Measurements from ENCODE around the gene MBD2. TPM values are rescaled to one million over a fixed set of nuclear protein-coding genes. Genes with fewer than 3 reads are reported as not detected.

Gene MBD2
- polyA plus RNA-seq, 1 donor (not counting 4 experiments of a cell fraction or from before 2014, with no cell fraction given) = 212 TPM

DNA sequence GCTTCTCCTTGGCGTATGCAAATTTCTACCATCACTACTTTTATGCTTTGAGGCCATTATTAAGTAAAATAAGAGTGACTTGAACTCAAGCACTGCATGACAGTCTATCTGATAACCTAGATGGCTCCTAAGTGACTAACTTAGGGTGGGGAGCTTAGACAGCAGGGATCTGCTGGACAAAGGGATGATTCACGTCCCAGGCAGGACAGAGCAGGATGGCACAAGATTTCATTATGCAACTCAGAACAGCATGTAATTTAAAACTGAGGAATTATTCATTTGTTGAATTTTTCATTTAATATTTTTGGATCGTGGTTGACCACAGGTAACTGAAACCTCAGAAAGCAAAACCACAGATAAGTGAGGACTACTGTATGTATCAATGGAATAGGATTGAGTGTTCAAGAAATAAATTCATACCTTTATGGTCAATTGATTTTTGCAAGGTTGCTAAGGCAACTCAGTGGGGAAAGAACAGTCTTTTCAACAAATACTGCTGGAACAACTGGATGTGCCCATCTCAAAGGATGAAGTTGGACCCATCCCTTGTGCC, 115.3 kb downstream of the MBD2 start:
- dilution Hi-C loops (cut with MboI; ENCODE audit: extremely low pct_ligation_motif_present, low sequenced_read_pairs) = no loop called here
- H2AFZ ChIP-seq (ENCODE audit: control insufficient read depth, low read length) = no peak overlapping the region
- peak; percentile 86 for DNase-seq (ENCODE audit: low read depth, low spot score)
- H3K9ac ChIP-seq (ENCODE audit: control insufficient read depth, extremely low read depth, insufficient read depth, low read length) = no peak overlapping the region
- H3K4me1 ChIP-seq (ENCODE audit: control insufficient read depth, extremely low read depth, insufficient read depth, low read length) = peaks cover 35% of the 10 kb centered on the region
- peak; percentile 90 for FAIRE-seq
- H4K20me1 ChIP-seq (ENCODE audit: control insufficient read depth, extremely low read depth, insufficient read depth, low read length) = no peaks in the 10 kb centered on the region
- no peaks in the 10 kb centered on the region for H3K79me2 ChIP-seq (ENCODE audit: control insufficient read depth, insufficient read depth, low read length)
- H3K4me3 ChIP-seq (ENCODE audit: control insufficient read depth in 2 of 3, extremely low read depth in 1 of 3, insufficient read depth in 2 of 3, low read depth in 1 of 3, low read length in 3 of 3) = peak overlapping the region in 1 of 3 experiments; percentile 18
- H3K36me3 ChIP-seq (ENCODE audit: control insufficient read depth in 2 of 2, extremely low read depth in 1 of 2, insufficient read depth in 2 of 2, low read length in 2 of 2) = no peaks in the 10 kb centered on the region
- H3K27me3 ChIP-seq (ENCODE audit: control insufficient read depth, extremely low read depth, insufficient read depth, low read length) = no peaks in the 10 kb centered on the region
- no peak for TF ChIP-seq EZH2 (IDR thresholded peaks at IDR 0.05; ENCODE audit: low read length)
- TF ChIP-seq, protein P1, sequence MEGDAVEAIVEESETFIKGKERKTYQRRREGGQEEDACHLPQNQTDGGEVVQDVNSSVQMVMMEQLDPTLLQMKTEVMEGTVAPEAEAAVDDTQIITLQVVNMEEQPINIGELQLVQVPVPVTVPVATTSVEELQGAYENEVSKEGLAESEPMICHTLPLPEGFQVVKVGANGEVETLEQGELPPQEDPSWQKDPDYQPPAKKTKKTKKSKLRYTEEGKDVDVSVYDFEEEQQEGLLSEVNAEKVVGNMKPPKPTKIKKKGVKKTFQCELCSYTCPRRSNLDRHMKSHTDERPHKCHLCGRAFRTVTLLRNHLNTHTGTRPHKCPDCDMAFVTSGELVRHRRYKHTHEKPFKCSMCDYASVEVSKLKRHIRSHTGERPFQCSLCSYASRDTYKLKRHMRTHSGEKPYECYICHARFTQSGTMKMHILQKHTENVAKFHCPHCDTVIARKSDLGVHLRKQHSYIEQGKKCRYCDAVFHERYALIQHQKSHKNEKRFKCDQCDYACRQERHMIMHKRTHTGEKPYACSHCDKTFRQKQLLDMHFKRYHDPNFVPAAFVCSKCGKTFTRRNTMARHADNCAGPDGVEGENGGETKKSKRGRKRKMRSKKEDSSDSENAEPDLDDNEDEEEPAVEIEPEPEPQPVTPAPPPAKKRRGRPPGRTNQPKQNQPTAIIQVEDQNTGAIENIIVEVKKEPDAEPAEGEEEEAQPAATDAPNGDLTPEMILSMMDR (optimal IDR thresholded peaks at IDR 0.05 in 1 of 3, IDR thresholded peaks at IDR 0.05 in 1 of 3, conservative IDR thresholded peaks at IDR 0.05 in 1 of 3; ENCODE audit: extremely low read depth in 1 of 3, insufficient read depth in 2 of 3, low read length in 3 of 3) = no peak
- H3K9me1 ChIP-seq (ENCODE audit: control insufficient read depth, extremely low read depth, insufficient read depth, low read length) = no peaks in the 10 kb centered on the region
- H3K27ac ChIP-seq (ENCODE audit: control insufficient read depth, insufficient read depth, low read length) = peak overlapping the region; percentile 33
- peaks cover 2% of the 10 kb centered on the region for H3K9me3 ChIP-seq (ENCODE audit: control insufficient read depth, low read depth, low read length)
- peak overlapping the region; percentile 33 for H3K4me2 ChIP-seq (ENCODE audit: control insufficient read depth, extremely low read depth, insufficient read depth, low read depth, low read length)

DNA sequence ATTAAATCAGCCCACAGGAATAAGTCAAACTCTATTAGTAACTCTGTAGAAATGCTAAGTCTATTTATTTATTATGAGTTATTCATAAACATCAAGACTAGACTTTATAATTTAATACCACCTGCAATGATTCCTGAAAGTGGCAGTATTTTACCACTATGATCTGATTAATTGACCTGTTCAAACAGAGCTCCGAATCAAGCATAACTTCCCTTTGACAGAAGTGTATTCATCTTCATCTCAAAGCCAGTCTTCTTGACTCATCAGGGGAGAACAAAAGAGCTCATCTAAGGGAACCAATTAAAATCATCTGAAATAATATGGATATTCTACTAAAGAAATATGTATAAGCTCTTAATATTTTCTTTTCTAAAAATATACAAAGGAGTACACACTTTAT, 122.3 kb downstream of the MBD2 start:
- Histone ChIP-seq H3K27me3 (ENCODE audit: control insufficient read depth, extremely low read depth, insufficient read depth, low read length) (no peaks in the 10 kb centered on the region), H3K4me2 (ENCODE audit: control insufficient read depth, extremely low read depth, insufficient read depth, low read depth, low read length) (no peak overlapping the region), H3K27ac (ENCODE audit: control insufficient read depth, insufficient read depth, low read length) (no peak overlapping the region), H2AFZ (ENCODE audit: control insufficient read depth, low read length) (no peak overlapping the region), H3K36me3 (ENCODE audit: control insufficient read depth in 2 of 2, extremely low read depth in 1 of 2, insufficient read depth in 2 of 2, low read length in 2 of 2) (no peaks in the 10 kb centered on the region), H3K79me2 (ENCODE audit: control insufficient read depth, insufficient read depth, low read length) (no peaks in the 10 kb centered on the region), H3K9me3 (ENCODE audit: control insufficient read depth, low read depth, low read length) (no peaks in the 10 kb centered on the region), H3K9me1 (ENCODE audit: control insufficient read depth, extremely low read depth, insufficient read depth, low read length) (no peaks in the 10 kb centered on the region), H4K20me1 (ENCODE audit: control insufficient read depth, extremely low read depth, insufficient read depth, low read length) (no peaks in the 10 kb centered on the region), H3K4me3 (ENCODE audit: control insufficient read depth in 2 of 3, extremely low read depth in 1 of 3, insufficient read depth in 2 of 3, low read depth in 1 of 3, low read length in 3 of 3) (no peak overlapping the region), H3K9ac (ENCODE audit: control insufficient read depth, extremely low read depth, insufficient read depth, low read length) (no peak overlapping the region), H3K4me1 (ENCODE audit: control insufficient read depth, extremely low read depth, insufficient read depth, low read length) (peaks cover 20% of the 10 kb centered on the region)
- dilution Hi-C loops (cut with MboI; ENCODE audit: extremely low pct_ligation_motif_present, low sequenced_read_pairs) = no loop called here
- TF ChIP-seq, protein P1 (optimal IDR thresholded peaks at IDR 0.05 in 1 of 3, IDR thresholded peaks at IDR 0.05 in 1 of 3, conservative IDR thresholded peaks at IDR 0.05 in 1 of 3; ENCODE audit: extremely low read depth in 1 of 3, insufficient read depth in 2 of 3, low read length in 3 of 3) = no peak
- TF ChIP-seq EZH2 (IDR thresholded peaks at IDR 0.05; ENCODE audit: low read length) = no peak
- DNase-seq (ENCODE audit: low read depth, low spot score) (no peak), FAIRE-seq (no peak)

Small RNA genes lying within 50 kb of the gene (small RNA-seq; reads per million reads assigned to genes)
- 3.6 to 43.2 (median 3.7) reads per million in 3 experiments for gene SNORA37 (ENCODE audit: insufficient read length in 3 of 3, low read depth in 3 of 3, low replicate concordance in 1 of 3)

Other genes starting within 250 kb of the MBD2 start
- gene POLI, start 44.8 kb upstream of the MBD2 start, polyA plus RNA-seq = 12.1 to 25.6 TPM (median 20.5 TPM) in 3 replicates
- 0.30 TPM in 1 of 3 replicates, not detected in the others for gene STARD6, start 133.2 kb upstream of the MBD2 start, polyA plus RNA-seq
- 1.9 to 5.1 TPM (median 3.0 TPM) in 3 replicates for gene C18orf54, start 133.2 kb upstream of the MBD2 start, polyA plus RNA-seq

Measured in keratinocyte (primary cell).